ENCODE measurements around the gene CHST15. TPM values are rescaled to one million over a fixed set of nuclear protein-coding genes. Genes with fewer than 3 reads are reported as not detected.

The CHST15 gene
- total RNA-seq, 1 experiment from 2014 or later, result 17.1 TPM

- ATAC-seq (peak; percentile 87), DNase-seq (peak; percentile 73)
- H2AFZ ChIP-seq (ENCODE audit: low read length), result no peak overlapping the region
- no peaks in the 10 kb centered on the region for H3K9me3 ChIP-seq (ENCODE audit: low read length)
- H3K27me3 ChIP-seq (ENCODE audit: low read length), result no peaks in the 10 kb centered on the region
- H4K20me1 ChIP-seq (ENCODE audit: low read length), result no peaks in the 10 kb centered on the region
- peak overlapping the region; percentile 31; the same call in 1 of the 2 replicates for H3K4me2 ChIP-seq (ENCODE audit: low read length)
- H3K9me2 ChIP-seq (replicated peaks; ENCODE audit: low read length), result no peaks in the 10 kb centered on the region
- H3F3A ChIP-seq (ENCODE audit: low read length, unreplicated experiment), result no peaks in the 10 kb centered on the region
- no peaks in the 10 kb centered on the region for H3K36me3 ChIP-seq (ENCODE audit: low read depth, low read length)
- H3K4me3 ChIP-seq (ENCODE audit: low read length), result no peak overlapping the region
- no peak overlapping the region for H3K9ac ChIP-seq (ENCODE audit: low read length)
- TF ChIP-seq CTCF (conservative IDR thresholded peaks at IDR 0.05; ENCODE audit: low read depth, low read length) (no peak), EZH2phosphoT487 (IDR thresholded peaks at IDR 0.05; ENCODE audit: borderline replicate concordance, low read length) (no peak), EZH2 (IDR thresholded peaks at IDR 0.05; ENCODE audit: low read length, unreplicated experiment) (no peak)
- CTCF ChIA-PET, result no interaction called here
- intact Hi-C loops (cut with micrococcal nuclease), result loop anchor here (2.0 kb wide), 1 partner anchor 103 kb away; no protein-coding TSS in a partner anchor
- peaks cover 41% of the 10 kb centered on the region for H3K79me2 ChIP-seq (ENCODE audit: low read length)
- peaks cover 26% of the 10 kb centered on the region for H3K4me1 ChIP-seq (ENCODE audit: insufficient read depth, low read length)
- BruUV-seq (replicated peaks), result no TSS peak
- POLR2A ChIA-PET (ENCODE audit: unreplicated experiment), result no interaction called here
- H3K27ac ChIP-seq (ENCODE audit: low read length), result peak overlapping the region; percentile 36; the same call in 1 of the 2 replicates
These were observed 43.9 kb downstream of the CHST15 start for GRCh38 chr10:124049484-124049883.

- Histone ChIP-seq H3K27ac (ENCODE audit: low read length) (no peak overlapping the region; the same call in 1 of the 2 replicates), H3K36me3 (ENCODE audit: low read depth, low read length) (no peaks in the 10 kb centered on the region), H3K27me3 (ENCODE audit: low read length) (no peaks in the 10 kb centered on the region), H2AFZ (ENCODE audit: low read length) (no peak overlapping the region), H3K4me1 (ENCODE audit: insufficient read depth, low read length) (peaks cover 17% of the 10 kb centered on the region), H4K20me1 (ENCODE audit: low read length) (no peaks in the 10 kb centered on the region), H3F3A (ENCODE audit: low read length, unreplicated experiment) (no peaks in the 10 kb centered on the region), H3K9me2 (replicated peaks; ENCODE audit: low read length) (no peaks in the 10 kb centered on the region), H3K9ac (ENCODE audit: low read length) (no peak overlapping the region), H3K9me3 (ENCODE audit: low read length) (no peaks in the 10 kb centered on the region), H3K4me2 (ENCODE audit: low read length) (no peak overlapping the region), H3K4me3 (ENCODE audit: low read length) (no peak overlapping the region), H3K79me2 (ENCODE audit: low read length) (peaks cover 39% of the 10 kb centered on the region)
- TF ChIP-seq CTCF (conservative IDR thresholded peaks at IDR 0.05; ENCODE audit: low read depth, low read length) (no peak), EZH2phosphoT487 (IDR thresholded peaks at IDR 0.05; ENCODE audit: borderline replicate concordance, low read length) (no peak), EZH2 (IDR thresholded peaks at IDR 0.05; ENCODE audit: low read length, unreplicated experiment) (no peak)
- ATAC-seq (no peak), DNase-seq (no peak)
- intact Hi-C loops (cut with micrococcal nuclease), result loop anchor here (2.0 kb wide), 1 partner anchor 104 kb away; no protein-coding TSS in a partner anchor
- POLR2A ChIA-PET (ENCODE audit: unreplicated experiment), result no interaction called here
- CTCF ChIA-PET, result no interaction called here
- no TSS peak for BruUV-seq (replicated peaks)
These were observed 44.8 kb downstream of the CHST15 start for GRCh38 chr10:124048371-124049290.

Data from PC-3 (cell line).